ENCODE measurements around the gene AGK. TPM values are rescaled to one million over a fixed set of nuclear protein-coding genes. Genes with fewer than 3 reads are reported as not detected.

The AGK gene
- total and polyA plus RNA-seq, 2 experiments from 2014 or later = 21.9 to 37.9 TPM

DNA sequence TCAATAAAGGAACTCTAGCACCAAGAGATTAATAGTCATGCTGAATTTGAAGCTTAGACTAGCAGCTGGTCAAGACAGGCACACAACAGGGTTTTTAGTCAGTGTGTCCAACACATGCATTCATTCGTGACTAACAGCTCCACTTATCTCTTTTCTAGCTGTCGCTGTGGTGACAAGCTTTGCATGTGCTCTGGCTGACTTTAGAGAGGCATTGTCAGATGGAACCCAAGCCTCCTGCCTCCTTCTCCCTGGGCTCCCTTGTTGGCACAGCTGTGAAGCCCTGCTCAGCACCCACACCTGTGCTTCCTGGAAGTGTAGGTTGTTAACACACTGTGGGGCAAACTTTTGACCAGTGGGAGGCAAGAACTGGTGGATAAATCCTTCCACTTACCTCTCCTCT lies 9.8 kb upstream of the AGK start (continued):
- TF ChIP-seq CTCF (conservative IDR thresholded peaks at IDR 0.05; ENCODE audit: low read depth in 2 of 2) (no peak), ZNF331 (CRISPR knock-in tag; IDR thresholded peaks at IDR 0.05; ENCODE audit: low read depth) (no peak)

DNA sequence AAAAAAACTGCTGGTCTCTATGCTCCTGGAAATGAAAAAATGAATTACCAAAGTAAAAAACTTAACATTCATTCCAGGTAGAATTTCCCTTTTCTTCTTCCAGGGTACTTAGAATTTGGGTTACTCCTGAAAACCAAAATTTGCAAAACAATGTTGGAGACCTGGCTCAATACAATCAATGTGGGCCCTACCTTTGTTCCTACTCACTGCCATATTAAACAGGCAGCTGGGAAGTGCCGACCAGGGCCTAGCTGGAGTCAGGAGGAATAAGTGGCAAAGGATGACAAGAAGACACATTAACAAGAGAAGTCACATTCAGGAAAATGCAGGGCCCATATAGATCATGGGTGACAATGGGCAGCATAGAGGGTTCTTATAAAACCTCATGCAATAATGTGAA lies 6.4 kb upstream of the AGK start:
- DNase-seq (ENCODE audit: low spot score) = peak; percentile 78
- Histone ChIP-seq H3K4me2 (peak overlapping the region; percentile 29; the same call in 1 of the 2 replicates), H3K36me3 (ENCODE audit: insufficient read depth) (no peaks in the 10 kb centered on the region), H3K4me1 (ENCODE audit: insufficient read depth) (peaks cover 15% of the 10 kb centered on the region), H3F3A (replicated peaks; ENCODE audit: low read depth) (no peaks in the 10 kb centered on the region), H3K4me3 (no peak overlapping the region), H3K27me3 (ENCODE audit: insufficient read depth) (no peaks in the 10 kb centered on the region), H3K27ac (ENCODE audit: low read depth) (no peak overlapping the region), H4K20me1 (replicated peaks; ENCODE audit: insufficient read depth) (no peaks in the 10 kb centered on the region), H2AFZ (no peak overlapping the region), H3K79me2 (replicated peaks; ENCODE audit: insufficient read depth) (no peaks in the 10 kb centered on the region), H3K9me2 (ENCODE audit: insufficient read depth) (no peaks in the 10 kb centered on the region)
- peaks cover 3% of the 10 kb centered on the region; the same call in 1 of the 3 replicates for H3K36me3 Mint-ChIP-seq (ENCODE audit: low read depth)
- peaks cover 5% of the 10 kb centered on the region for H3K27me3 Mint-ChIP-seq (ENCODE audit: insufficient read depth, low read depth, poor library complexity)
- peak; percentile 95 for ATAC-seq
- peaks cover 23% of the 10 kb centered on the region for H3K4me1 Mint-ChIP-seq
- no peak overlapping the region for H3K4me3 Mint-ChIP-seq
- no peak for TF ChIP-seq STAT1 (IDR thresholded peaks at IDR 0.05; ENCODE audit: unreplicated experiment)
- TF ChIP-seq ZNF462 (CRISPR knock-in tag; IDR thresholded peaks at IDR 0.05) = peak; percentile 30; the same call in 1 of the 2 replicates
- TF ChIP-seq JUNB (IDR thresholded peaks at IDR 0.05; ENCODE audit: unreplicated experiment) = no peak
- peaks cover 3% of the 10 kb centered on the region; the same call in 1 of the 3 replicates for H3K9me3 Mint-ChIP-seq
- peak overlapping the region; percentile 17 for H3K27ac Mint-ChIP-seq
